Left ventricle myocardium inferior (tissue), 1 donor: ENCODE measurements around the gene WNK1. TPM values are rescaled to one million over a fixed set of nuclear protein-coding genes. Genes with fewer than 3 reads are reported as not detected.

Experiments used
- DNase-seq: peaks from one replicate; pipeline ENCODE4 v3.0.0-alpha.2; 2020
- H3K27ac ChIP-seq: fragments of 200-600 bp; replicated peaks from 2 replicates; pipeline ENCODE4 v1.8.0; 2021
- H3K27me3 ChIP-seq: fragments of 200-600 bp; 2 replicates; pipeline ENCODE4 v1.8.0; 2021; ENCODE audit warnings: low read depth
- H3K36me3 ChIP-seq: fragments of 200-600 bp; 2 replicates; pipeline ENCODE4 v1.8.0; 2021
- H3K4me1 ChIP-seq: fragments of 200-600 bp; 2 replicates; pipeline ENCODE4 v1.8.0; 2021
- H3K4me3 ChIP-seq: fragments of 200-600 bp; 2 replicates; pipeline ENCODE4 v1.8.0; 2021; ENCODE audit warnings: mild to moderate bottlenecking, moderate library complexity
- H3K9me3 ChIP-seq: fragments of 200-600 bp; replicated peaks from 2 replicates; pipeline ENCODE4 v1.8.0; 2021
- CTCF ChIP-seq: fragments of 200-600 bp; IDR thresholded peaks from 2 replicates; pipeline ENCODE4 v1.8.0; 2021; ENCODE audit warnings: antibody characterized with exemption, mild to moderate bottlenecking, borderline replicate concordance
- intact Hi-C: fragments of 100-400 bp; cut with micrococcal nuclease; formaldehyde crosslinking; loops from one replicate; pipeline ENCODE4 v1.11.0; 2022
- total RNA-seq: library from RNA; stranded (reverse); fragmentation: NEBNext Ultra II Directional; extraction: Animal tissue kit (Norgen Biotek cat#: 25700); gene quantifications from one replicate; pipeline ENCODE4 v1.2.1, GENCODE V29; 2021
- donor health status: DM: no; HTN: yes; CAD: no; lungs with severe emphysema.

Gene WNK1
- total RNA-seq, 1 donor from 2014 or later, result 289 TPM

GRCh38 chr12:749751-750270 lies 2.6 kb upstream of the WNK1 start:
- DNase-seq, result no peak
- H3K27ac ChIP-seq, result peak overlapping the region; percentile 99
- intact Hi-C loops, result loop anchor here (5.0 to 10.0 kb wide), 2 partner anchors 62 to 105 kb away; no protein-coding TSS in a partner anchor
- H3K9me3 ChIP-seq, result no peaks in the 10 kb centered on the region
- no peaks in the 10 kb centered on the region for H3K36me3 ChIP-seq
- peaks cover 46% of the 10 kb centered on the region for H3K4me1 ChIP-seq
- TF ChIP-seq CTCF, result no peak
- H3K27me3 ChIP-seq, result no peaks in the 10 kb centered on the region
- no peak overlapping the region for H3K4me3 ChIP-seq

DNA sequence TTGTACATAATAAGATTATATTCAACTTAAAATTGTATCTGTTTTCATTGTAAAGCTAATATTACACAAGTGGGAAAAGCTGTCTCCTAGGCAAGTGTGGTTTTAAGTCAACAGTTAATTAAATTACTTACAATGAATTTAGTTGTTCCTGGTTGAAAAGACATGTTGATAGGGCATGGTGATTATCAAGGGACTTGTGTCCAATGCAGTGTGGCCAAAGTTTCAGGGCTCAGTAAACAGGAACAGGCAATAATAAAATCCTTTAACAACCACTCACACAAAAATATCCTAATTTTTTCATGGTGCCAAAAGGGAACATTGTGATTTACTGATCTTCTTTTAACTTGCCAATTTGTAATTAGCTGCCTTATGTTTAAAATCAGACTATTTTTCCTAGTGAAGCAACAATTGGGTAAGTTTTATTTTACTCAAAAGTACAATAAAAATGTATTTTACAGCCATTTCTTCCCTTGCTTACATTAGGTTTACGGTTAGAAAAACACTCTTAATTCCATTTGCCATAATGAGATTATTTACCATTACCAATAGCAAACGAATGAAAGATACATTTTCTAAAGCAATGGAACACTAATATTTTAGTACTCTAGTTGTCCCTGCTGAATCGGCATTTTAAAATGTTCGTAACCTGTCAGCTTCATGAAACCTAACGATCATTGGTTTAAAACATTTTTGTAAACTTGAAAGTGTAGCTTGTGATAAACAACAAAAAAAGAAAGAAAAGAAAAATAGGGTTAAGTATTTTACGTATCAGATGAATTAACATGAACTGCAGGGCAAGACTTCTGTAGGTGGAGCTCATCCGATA lies 1.8 kb upstream of the WNK1 start:
- Histone ChIP-seq H3K36me3 (no peaks in the 10 kb centered on the region), H3K9me3 (no peaks in the 10 kb centered on the region), H3K4me3 (peak overlapping the region; percentile 92), H3K27ac (peak overlapping the region; percentile 99), H3K4me1 (peaks cover 53% of the 10 kb centered on the region), H3K27me3 (no peaks in the 10 kb centered on the region)
- intact Hi-C loops, result loop anchor here (5.0 to 10.0 kb wide), 2 partner anchors 62 to 106 kb away; no protein-coding TSS in a partner anchor
- TF ChIP-seq CTCF, result no peak
- no peak for DNase-seq

DNA sequence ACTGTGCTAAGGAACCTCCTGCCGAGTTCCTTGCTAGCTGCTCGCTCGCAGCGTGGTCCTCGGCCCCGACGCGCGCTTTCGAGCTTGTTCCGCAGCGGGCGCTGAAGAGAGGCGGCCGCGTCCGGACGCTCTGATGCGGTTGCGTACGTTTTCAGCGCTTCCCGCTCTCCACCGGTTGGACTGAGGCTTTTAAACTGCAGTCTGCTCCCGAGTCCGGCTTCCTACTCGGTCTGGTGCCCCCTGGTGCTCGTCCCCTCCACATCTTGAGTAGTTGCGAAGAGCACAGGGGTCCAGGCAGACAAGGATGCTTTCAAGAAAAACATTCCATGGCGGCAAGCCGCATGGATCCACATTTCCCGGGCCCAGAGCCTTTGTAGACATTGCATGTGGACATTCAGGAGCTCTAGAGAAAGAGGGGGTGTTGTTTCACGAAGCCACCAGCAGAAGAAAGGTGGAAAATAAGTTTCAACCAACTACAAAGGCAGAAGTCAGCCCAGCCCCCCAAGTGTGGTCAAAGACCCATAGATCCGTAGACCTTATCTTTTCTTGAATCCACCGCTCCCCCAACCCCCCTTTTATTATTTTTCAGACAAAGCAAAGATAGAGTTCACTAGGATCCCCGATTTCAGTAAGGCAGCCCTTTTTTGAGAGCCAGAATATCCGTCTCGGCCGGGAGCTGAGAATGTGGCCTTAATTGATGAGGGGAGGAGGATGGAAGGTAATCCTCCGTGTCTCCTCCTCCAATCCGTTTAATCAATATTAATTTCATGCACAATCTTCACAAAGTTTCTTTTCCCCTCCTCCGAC lies 984 bp upstream of the WNK1 start:
- intact Hi-C loops, result loop anchor here (5.0 to 10.0 kb wide), 2 partner anchors 61 to 107 kb away; no protein-coding TSS in a partner anchor
- Histone ChIP-seq H3K4me3 (peak overlapping the region; percentile 92), H3K27ac (peak overlapping the region; percentile 99), H3K27me3 (no peaks in the 10 kb centered on the region), H3K9me3 (no peaks in the 10 kb centered on the region), H3K36me3 (no peaks in the 10 kb centered on the region), H3K4me1 (peaks cover 61% of the 10 kb centered on the region)
- peak; percentile 93 for DNase-seq
- TF ChIP-seq CTCF, result peak; percentile 83

GRCh38 chr12:752695-753610 lies 574 bp downstream of the WNK1 start:
- Histone ChIP-seq H3K27ac (peak overlapping the region; percentile 99), H3K27me3 (no peaks in the 10 kb centered on the region), H3K4me3 (peak overlapping the region; percentile 92), H3K9me3 (no peaks in the 10 kb centered on the region), H3K4me1 (peaks cover 76% of the 10 kb centered on the region), H3K36me3 (no peaks in the 10 kb centered on the region)
- peak; percentile 57 for DNase-seq
- intact Hi-C loops, result loop anchor here (5.0 to 10.0 kb wide), 2 partner anchors 59 to 108 kb away; no protein-coding TSS in a partner anchor
- TF ChIP-seq CTCF, result peak; percentile 50
